GM23338 (cell line): Measurements from ENCODE around the gene PTPN7. TPM values are rescaled to one million over a fixed set of nuclear protein-coding genes. Genes with fewer than 3 reads are reported as not detected.

Experiments used
- ATAC-seq: fragments of 200-7000 bp; cut with Tn5 transposase; 3 replicates; pipeline ENCODE4 v1.9.1; 2020
- DNase-seq: peaks from one replicate; pipeline ENCODE4 v3.0.0-alpha.2; 2015; ENCODE audit warnings: low spot score
- H2AFZ ChIP-seq: fragments of 200-600 bp; sonication (generic); 2 replicates; pipeline ENCODE4 v1.8.0; 2016; ENCODE audit warnings: antibody characterized with exemption, mild to moderate bottlenecking, moderate library complexity
- H3F3A ChIP-seq: fragments of 200-600 bp; sonication (generic); replicated peaks from 2 replicates; pipeline ENCODE4 v1.8.0; 2017; ENCODE audit warnings: antibody characterized with exemption, mixed run types, low read depth
- H3K27ac ChIP-seq: fragments of 200-600 bp; sonication (generic); 2 replicates; pipeline ENCODE4 v1.6.1; 2016; ENCODE audit warnings: low read depth
- H3K27me3 ChIP-seq: fragments of 200-600 bp; sonication (generic); 2 replicates; pipeline ENCODE4 v1.8.0; 2016; ENCODE audit warnings: mild to moderate bottlenecking, mixed run types, moderate library complexity; ENCODE audit not compliant: insufficient read depth
- H3K36me3 ChIP-seq: fragments of 200-600 bp; sonication (generic); 2 replicates; pipeline ENCODE4 v1.8.0; 2016; ENCODE audit warnings: mild to moderate bottlenecking; ENCODE audit not compliant: insufficient read depth
- H3K4me1 ChIP-seq: fragments of 200-600 bp; sonication (generic); 2 replicates; pipeline ENCODE4 v1.8.0; 2016; ENCODE audit warnings: mild to moderate bottlenecking, moderate library complexity; ENCODE audit not compliant: insufficient read depth
- H3K4me2 ChIP-seq: fragments of 200-600 bp; sonication (generic); 2 replicates; pipeline ENCODE4 v1.7.1; 2017; ENCODE audit warnings: mixed run types
- H3K4me3 ChIP-seq: fragments of 200-600 bp; sonication (generic); 2 replicates; pipeline ENCODE4 v1.6.1; 2016; ENCODE audit warnings: mixed run types
- H3K79me2 ChIP-seq: fragments of 200-600 bp; sonication (generic); replicated peaks from 2 replicates; pipeline ENCODE4 v1.8.0; 2017; ENCODE audit warnings: mild to moderate bottlenecking; ENCODE audit not compliant: insufficient read depth
- H3K9me2 ChIP-seq: fragments of 200-600 bp; sonication (generic); 2 replicates; pipeline ENCODE4 v1.8.0; 2017; ENCODE audit not compliant: insufficient read depth
- H4K20me1 ChIP-seq: fragments of 200-600 bp; sonication (generic); replicated peaks from 2 replicates; pipeline ENCODE4 v1.8.0; 2017; ENCODE audit warnings: mild to moderate bottlenecking; ENCODE audit not compliant: insufficient read depth
- H3K27ac Mint-ChIP-seq: 2 replicates; pipeline ENCODE4 v1.8.0; 2020; ENCODE audit warnings: inconsistent platforms, mild to moderate bottlenecking, moderate library complexity, mixed read lengths
- H3K27me3 Mint-ChIP-seq: 3 replicates; pipeline ENCODE4 v1.8.0; 2022; ENCODE audit warnings: low read depth, mild to moderate bottlenecking, moderate library complexity, mixed read lengths, inconsistent platforms; ENCODE audit not compliant: insufficient read depth, poor library complexity
- H3K36me3 Mint-ChIP-seq: 3 replicates; pipeline ENCODE4 v1.8.0; 2021; ENCODE audit warnings: low read depth, mild to moderate bottlenecking, inconsistent platforms, moderate library complexity, mixed read lengths
- H3K4me1 Mint-ChIP-seq: 3 replicates; pipeline ENCODE4 v1.8.0; 2020; ENCODE audit warnings: mild to moderate bottlenecking, inconsistent platforms, mixed read lengths
- H3K4me3 Mint-ChIP-seq: 3 replicates; pipeline ENCODE4 v1.8.0; 2021; ENCODE audit warnings: moderate library complexity, mild to moderate bottlenecking, inconsistent platforms, mixed read lengths
- H3K9me3 Mint-ChIP-seq: 3 replicates; pipeline ENCODE4 v1.8.0; 2020; ENCODE audit warnings: moderate library complexity, mild to moderate bottlenecking, inconsistent platforms, mixed read lengths
- CREB1 ChIP-seq: fragments of 250-450 bp; sonication (Bioruptor Pico); IDR thresholded peaks from 2 replicates; pipeline ENCODE4 v1.5.0; 2020; ENCODE audit warnings: low read depth, mild to moderate bottlenecking, moderate library complexity
- EZH2phosphoT487 ChIP-seq: fragments of 200-600 bp; sonication (generic); IDR thresholded peaks from one replicate; pipeline ENCODE4 v1.8.1; 2018; ENCODE audit warnings: antibody characterized with exemption; ENCODE audit not compliant: unreplicated experiment
- POLR2AphosphoS5 ChIP-seq: IDR thresholded peaks from 2 replicates; pipeline ENCODE4 v1.6.1; 2016; ENCODE audit warnings: antibody characterized with exemption, low read depth
- STAT1 ChIP-seq: IDR thresholded peaks from one replicate; pipeline ENCODE4 v1.6.1; 2016; ENCODE audit warnings: antibody characterized with exemption; ENCODE audit not compliant: unreplicated experiment
- ZNF114 ChIP-seq: fragments of 250-450 bp; sonication (Bioruptor Pico); IDR thresholded peaks from 2 replicates; pipeline ENCODE4 v1.5.0; 2020; ENCODE audit warnings: mild to moderate bottlenecking, moderate library complexity
- ZNF331 ChIP-seq: fragments of 250-450 bp; sonication (Bioruptor Pico); IDR thresholded peaks from 2 replicates; pipeline ENCODE4 v1.5.0; 2020; ENCODE audit warnings: low read depth, mild to moderate bottlenecking, moderate library complexity
- polyA plus RNA-seq: library from polyadenylated mRNA; unstranded; fragments of >200 nt; fragmentation: Nextera tagmentation; extraction: Ambion mirVana; gene quantifications from 2 replicates; pipeline ENCODE4 v1.2.1, GENCODE V29; 2016
- total RNA-seq: library from RNA; depleted of rRNA; stranded (reverse); fragments of >200 nt; shearing (Covaris generic); gene quantifications from 2 replicates; pipeline ENCODE4 v1.2.3, GENCODE V29; 2014
- TF ChIP-seq, protein P1 (sequence below): IDR thresholded peaks from one replicate; pipeline ENCODE4 v1.6.1; 2018; ENCODE audit warnings: antibody characterized with exemption; ENCODE audit not compliant: unreplicated experiment
- TF ChIP-seq, protein P2 (sequence below): fragments of 250-450 bp; sonication (Bioruptor Pico); IDR thresholded peaks from 2 replicates; pipeline ENCODE4 v1.5.0; 2020; ENCODE audit warnings: mild to moderate bottlenecking, moderate library complexity

The PTPN7 gene
- total and polyA plus RNA-seq, 2 experiments from 2014 or later, result not detected

DNA sequence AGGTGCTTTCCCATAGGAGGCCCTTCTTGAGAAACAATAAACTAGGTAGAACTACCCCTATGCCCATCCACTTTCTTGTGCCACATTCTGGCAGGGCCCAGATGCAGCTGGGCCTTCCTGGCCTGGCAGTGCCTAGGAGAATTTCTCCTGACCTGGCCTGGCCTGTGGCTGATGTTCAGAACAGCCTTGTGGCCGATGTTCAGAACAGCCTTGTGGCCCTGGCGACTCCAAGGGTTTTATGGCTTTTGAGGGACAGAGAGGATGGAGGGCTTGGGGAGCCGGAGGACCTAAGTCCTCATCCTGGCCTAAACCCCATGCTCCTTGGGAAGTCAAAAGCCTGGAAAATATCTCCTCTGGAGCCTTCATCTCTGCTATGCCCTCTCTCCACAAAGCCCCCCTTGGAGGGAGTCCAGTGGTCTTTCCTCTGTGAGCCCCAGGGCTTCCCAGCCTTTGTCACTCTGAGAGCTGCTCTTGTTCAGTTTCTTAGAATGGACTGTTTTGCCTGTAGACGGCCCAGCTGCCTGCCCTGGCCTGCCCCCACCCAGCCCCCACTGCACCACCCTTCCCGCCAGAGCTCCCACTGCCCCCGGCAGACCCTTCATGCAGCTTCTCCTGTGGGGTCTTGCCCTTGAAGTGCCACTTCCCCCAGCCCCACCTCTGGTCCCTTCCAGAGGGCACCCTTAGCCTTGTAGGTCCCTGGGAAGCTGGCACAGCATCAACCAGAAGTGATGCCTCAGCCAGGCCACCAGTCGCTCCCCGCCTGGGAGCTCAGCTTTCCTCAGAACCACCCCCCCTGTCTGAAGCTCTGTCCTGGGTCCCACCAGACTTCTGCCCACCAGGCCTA is 30.7 kb downstream of the PTPN7 start:
- Histone ChIP-seq H3K9me2 (no peaks in the 10 kb centered on the region), H2AFZ (no peak overlapping the region), H3K4me3 (no peak overlapping the region), H3K4me2 (no peak overlapping the region), H3K4me1 (no peaks in the 10 kb centered on the region; the same call in 1 of the 2 replicates), H3K27me3 (no peaks in the 10 kb centered on the region), H3K36me3 (no peaks in the 10 kb centered on the region; the same call in 1 of the 2 replicates), H4K20me1 (no peaks in the 10 kb centered on the region; the same call in 1 of the 2 replicates), H3K27ac (no peak overlapping the region), H3K79me2 (no peaks in the 10 kb centered on the region), H3F3A (no peaks in the 10 kb centered on the region)
- no peak overlapping the region for H3K4me3 Mint-ChIP-seq
- peaks cover 9% of the 10 kb centered on the region for H3K27me3 Mint-ChIP-seq
- TF ChIP-seq ZNF114 (CRISPR knock-in tag) (no peak), EZH2phosphoT487 (no peak), STAT1 (no peak), POLR2AphosphoS5 (no peak), CREB1 (CRISPR knock-in tag) (no peak), ZNF331 (CRISPR knock-in tag) (no peak)
- TF ChIP-seq, protein P1, sequence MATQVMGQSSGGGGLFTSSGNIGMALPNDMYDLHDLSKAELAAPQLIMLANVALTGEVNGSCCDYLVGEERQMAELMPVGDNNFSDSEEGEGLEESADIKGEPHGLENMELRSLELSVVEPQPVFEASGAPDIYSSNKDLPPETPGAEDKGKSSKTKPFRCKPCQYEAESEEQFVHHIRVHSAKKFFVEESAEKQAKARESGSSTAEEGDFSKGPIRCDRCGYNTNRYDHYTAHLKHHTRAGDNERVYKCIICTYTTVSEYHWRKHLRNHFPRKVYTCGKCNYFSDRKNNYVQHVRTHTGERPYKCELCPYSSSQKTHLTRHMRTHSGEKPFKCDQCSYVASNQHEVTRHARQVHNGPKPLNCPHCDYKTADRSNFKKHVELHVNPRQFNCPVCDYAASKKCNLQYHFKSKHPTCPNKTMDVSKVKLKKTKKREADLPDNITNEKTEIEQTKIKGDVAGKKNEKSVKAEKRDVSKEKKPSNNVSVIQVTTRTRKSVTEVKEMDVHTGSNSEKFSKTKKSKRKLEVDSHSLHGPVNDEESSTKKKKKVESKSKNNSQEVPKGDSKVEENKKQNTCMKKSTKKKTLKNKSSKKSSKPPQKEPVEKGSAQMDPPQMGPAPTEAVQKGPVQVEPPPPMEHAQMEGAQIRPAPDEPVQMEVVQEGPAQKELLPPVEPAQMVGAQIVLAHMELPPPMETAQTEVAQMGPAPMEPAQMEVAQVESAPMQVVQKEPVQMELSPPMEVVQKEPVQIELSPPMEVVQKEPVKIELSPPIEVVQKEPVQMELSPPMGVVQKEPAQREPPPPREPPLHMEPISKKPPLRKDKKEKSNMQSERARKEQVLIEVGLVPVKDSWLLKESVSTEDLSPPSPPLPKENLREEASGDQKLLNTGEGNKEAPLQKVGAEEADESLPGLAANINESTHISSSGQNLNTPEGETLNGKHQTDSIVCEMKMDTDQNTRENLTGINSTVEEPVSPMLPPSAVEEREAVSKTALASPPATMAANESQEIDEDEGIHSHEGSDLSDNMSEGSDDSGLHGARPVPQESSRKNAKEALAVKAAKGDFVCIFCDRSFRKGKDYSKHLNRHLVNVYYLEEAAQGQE, result no peak
- TF ChIP-seq, protein P2, sequence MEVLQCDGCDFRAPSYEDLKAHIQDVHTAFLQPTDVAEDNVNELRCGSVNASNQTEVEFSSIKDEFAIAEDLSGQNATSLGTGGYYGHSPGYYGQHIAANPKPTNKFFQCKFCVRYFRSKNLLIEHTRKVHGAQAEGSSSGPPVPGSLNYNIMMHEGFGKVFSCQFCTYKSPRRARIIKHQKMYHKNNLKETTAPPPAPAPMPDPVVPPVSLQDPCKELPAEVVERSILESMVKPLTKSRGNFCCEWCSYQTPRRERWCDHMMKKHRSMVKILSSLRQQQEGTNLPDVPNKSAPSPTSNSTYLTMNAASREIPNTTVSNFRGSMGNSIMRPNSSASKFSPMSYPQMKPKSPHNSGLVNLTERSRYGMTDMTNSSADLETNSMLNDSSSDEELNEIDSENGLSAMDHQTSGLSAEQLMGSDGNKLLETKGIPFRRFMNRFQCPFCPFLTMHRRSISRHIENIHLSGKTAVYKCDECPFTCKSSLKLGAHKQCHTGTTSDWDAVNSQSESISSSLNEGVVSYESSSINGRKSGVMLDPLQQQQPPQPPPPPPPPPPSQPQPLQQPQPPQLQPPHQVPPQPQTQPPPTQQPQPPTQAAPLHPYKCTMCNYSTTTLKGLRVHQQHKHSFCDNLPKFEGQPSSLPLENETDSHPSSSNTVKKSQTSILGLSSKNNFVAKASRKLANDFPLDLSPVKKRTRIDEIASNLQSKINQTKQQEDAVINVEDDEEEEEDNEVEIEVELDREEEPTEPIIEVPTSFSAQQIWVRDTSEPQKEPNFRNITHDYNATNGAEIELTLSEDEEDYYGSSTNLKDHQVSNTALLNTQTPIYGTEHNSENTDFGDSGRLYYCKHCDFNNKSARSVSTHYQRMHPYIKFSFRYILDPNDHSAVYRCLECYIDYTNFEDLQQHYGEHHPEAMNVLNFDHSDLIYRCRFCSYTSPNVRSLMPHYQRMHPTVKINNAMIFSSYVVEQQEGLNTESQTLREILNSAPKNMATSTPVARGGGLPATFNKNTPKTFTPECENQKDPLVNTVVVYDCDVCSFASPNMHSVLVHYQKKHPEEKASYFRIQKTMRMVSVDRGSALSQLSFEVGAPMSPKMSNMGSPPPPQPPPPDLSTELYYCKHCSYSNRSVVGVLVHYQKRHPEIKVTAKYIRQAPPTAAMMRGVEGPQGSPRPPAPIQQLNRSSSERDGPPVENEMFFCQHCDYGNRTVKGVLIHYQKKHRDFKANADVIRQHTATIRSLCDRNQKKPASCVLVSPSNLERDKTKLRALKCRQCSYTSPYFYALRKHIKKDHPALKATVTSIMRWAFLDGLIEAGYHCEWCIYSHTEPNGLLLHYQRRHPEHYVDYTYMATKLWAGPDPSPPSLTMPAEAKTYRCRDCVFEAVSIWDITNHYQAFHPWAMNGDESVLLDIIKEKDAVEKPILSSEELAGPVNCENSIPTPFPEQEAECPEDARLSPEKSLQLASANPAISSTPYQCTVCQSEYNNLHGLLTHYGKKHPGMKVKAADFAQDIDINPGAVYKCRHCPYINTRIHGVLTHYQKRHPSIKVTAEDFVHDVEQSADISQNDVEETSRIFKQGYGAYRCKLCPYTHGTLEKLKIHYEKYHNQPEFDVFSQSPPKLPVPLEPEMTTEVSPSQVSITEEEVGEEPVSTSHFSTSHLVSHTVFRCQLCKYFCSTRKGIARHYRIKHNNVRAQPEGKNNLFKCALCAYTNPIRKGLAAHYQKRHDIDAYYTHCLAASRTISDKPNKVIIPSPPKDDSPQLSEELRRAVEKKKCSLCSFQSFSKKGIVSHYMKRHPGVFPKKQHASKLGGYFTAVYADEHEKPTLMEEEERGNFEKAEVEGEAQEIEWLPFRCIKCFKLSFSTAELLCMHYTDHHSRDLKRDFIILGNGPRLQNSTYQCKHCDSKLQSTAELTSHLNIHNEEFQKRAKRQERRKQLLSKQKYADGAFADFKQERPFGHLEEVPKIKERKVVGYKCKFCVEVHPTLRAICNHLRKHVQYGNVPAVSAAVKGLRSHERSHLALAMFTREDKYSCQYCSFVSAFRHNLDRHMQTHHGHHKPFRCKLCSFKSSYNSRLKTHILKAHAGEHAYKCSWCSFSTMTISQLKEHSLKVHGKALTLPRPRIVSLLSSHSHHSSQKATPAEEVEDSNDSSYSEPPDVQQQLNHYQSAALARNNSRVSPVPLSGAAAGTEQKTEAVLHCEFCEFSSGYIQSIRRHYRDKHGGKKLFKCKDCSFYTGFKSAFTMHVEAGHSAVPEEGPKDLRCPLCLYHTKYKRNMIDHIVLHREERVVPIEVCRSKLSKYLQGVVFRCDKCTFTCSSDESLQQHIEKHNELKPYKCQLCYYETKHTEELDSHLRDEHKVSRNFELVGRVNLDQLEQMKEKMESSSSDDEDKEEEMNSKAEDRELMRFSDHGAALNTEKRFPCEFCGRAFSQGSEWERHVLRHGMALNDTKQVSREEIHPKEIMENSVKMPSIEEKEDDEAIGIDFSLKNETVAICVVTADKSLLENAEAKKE, result no peak
- peaks cover 20% of the 10 kb centered on the region for H3K36me3 Mint-ChIP-seq
- H3K4me1 Mint-ChIP-seq, result peaks cover 11% of the 10 kb centered on the region
- ATAC-seq (no peak), DNase-seq (no peak)
- H3K9me3 Mint-ChIP-seq, result no peaks in the 10 kb centered on the region; the same call in 2 of the 3 replicates
- no peak overlapping the region for H3K27ac Mint-ChIP-seq
